Measurements from ENCODE around the gene IL21. TPM values are rescaled to one million over a fixed set of nuclear protein-coding genes. Genes with fewer than 3 reads are reported as not detected.

Gene IL21
- total RNA-seq, 1 experiment from 2014 or later, result not detected

- Histone ChIP-seq H3K23me2 (ENCODE audit: insufficient read length, low read depth, low read length, poor library complexity, severe bottlenecking) (no peaks in the 10 kb centered on the region), H3K23ac (ENCODE audit: insufficient read length, low read depth, low read length) (no peak overlapping the region), H2BK15ac (ENCODE audit: low read depth, low read length) (no peak overlapping the region), H3K4me2 (ENCODE audit: insufficient read depth, insufficient read length, low read length) (no peak overlapping the region), H3K4me1 (ENCODE audit: insufficient read depth, low read length) (peaks cover 4% of the 10 kb centered on the region), H2AFZ (ENCODE audit: low read length) (no peak overlapping the region), H3K27ac (ENCODE audit: insufficient read length, low read depth, low read length) (no peak overlapping the region), H2BK12ac (ENCODE audit: insufficient read length, low read depth, low read length) (no peak overlapping the region), H3K56ac (ENCODE audit: insufficient read length, low read depth, low read length) (no peak overlapping the region), H3K79me2 (ENCODE audit: insufficient read depth, low read length) (no peaks in the 10 kb centered on the region), H2AK5ac (ENCODE audit: insufficient read length, low read length) (no peak overlapping the region), H3K4ac (ENCODE audit: low read depth, low read length) (no peak overlapping the region), H2BK5ac (ENCODE audit: insufficient read length, low read length) (no peak overlapping the region), H3K9me3 (ENCODE audit: control insufficient read depth, low read depth, low read length) (no peaks in the 10 kb centered on the region), H3K9ac (ENCODE audit: extremely low read depth, insufficient read length, low read length) (no peak overlapping the region), H4K91ac (ENCODE audit: insufficient read length, low read depth, low read length) (no peak overlapping the region), H3K79me1 (ENCODE audit: insufficient read depth, low read depth, low read length, poor library complexity, severe bottlenecking) (no peaks in the 10 kb centered on the region), H4K20me1 (ENCODE audit: control insufficient read depth, insufficient read depth, insufficient read length) (no peaks in the 10 kb centered on the region), H2BK20ac (ENCODE audit: low read depth, low read length, poor library complexity, severe bottlenecking) (no peak overlapping the region), H3K27me3 (ENCODE audit: insufficient read depth, low read length) (no peaks in the 10 kb centered on the region), H4K5ac (ENCODE audit: insufficient read length, low read depth, low read length) (no peak overlapping the region), H3T11ph (ENCODE audit: low read length) (no peak overlapping the region), H4K8ac (replicated peaks; ENCODE audit: insufficient read length, low read depth, low read length) (no peak overlapping the region), H2BK120ac (ENCODE audit: low read depth, low read length, poor library complexity, severe bottlenecking) (no peak overlapping the region), H3K14ac (ENCODE audit: insufficient read depth, low read length) (no peak overlapping the region), H3K18ac (ENCODE audit: insufficient read length, low read depth, low read length) (no peak overlapping the region)
- WGBS (ENCODE audit: extremely low coverage, insufficient read length, low lambda C conversion rate), result no CpG with 5 or more reads among the region's 7 CpGs
- H3K36me3 Mint-ChIP-seq (ENCODE audit: insufficient read depth in 1 of 3, low read depth in 3 of 3), result no peaks in the 10 kb centered on the region
- H3K27me3 Mint-ChIP-seq (ENCODE audit: low read depth), result no peaks in the 10 kb centered on the region
- no peak overlapping the region for H3K27ac Mint-ChIP-seq
- H3K4me3 Mint-ChIP-seq, result no peak overlapping the region
- no peaks in the 10 kb centered on the region for H3K9me3 Mint-ChIP-seq
- no peak for TF ChIP-seq CTCF (conservative IDR thresholded peaks at IDR 0.05)
- H3K4me1 Mint-ChIP-seq, result peaks cover 18 to 25% of the 10 kb centered on the region in 2 experiments
- no peak for DNase-seq
Observed at GRCh38 chr4:122617597-122618593, 3.0 kb downstream of the IL21 start.

Data from H9 (cell line).